ENCODE results near the gene TMEM145.

TMEM145 gene

DNA sequence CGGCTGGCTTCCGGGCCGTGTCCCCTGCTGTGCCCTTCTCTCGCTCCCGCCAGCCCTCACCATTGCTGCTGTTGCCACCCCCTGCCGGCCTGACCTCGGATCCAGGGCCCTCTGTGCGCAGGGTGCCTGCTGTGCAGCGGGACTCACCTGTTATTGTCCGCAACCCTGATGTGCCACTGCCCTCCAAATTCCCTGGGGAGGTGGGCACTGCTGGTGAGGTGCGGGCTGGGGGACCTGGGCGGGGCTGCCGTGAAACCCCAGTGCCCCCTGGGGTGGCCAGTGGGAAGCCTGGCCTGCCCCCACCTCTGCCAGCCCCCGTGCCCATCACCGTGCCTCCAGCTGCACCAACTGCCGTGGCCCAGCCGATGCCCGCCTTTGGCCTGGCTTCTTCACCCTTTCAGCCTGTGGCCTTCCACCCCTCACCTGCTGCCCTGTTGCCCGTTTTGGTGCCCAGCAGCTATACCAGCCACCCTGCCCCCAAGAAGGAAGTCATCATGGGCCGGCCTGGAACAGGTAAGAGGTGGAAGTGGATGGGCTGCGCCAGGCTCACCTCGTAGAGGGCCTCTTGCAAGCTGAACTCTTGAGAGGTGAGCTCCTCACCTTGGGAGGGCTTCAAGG lies 38.9 kb upstream of the TMEM145 start:
- no peak for DNase-seq (ENCODE audit: low read depth)
- TF ChIP-seq, protein P1, sequence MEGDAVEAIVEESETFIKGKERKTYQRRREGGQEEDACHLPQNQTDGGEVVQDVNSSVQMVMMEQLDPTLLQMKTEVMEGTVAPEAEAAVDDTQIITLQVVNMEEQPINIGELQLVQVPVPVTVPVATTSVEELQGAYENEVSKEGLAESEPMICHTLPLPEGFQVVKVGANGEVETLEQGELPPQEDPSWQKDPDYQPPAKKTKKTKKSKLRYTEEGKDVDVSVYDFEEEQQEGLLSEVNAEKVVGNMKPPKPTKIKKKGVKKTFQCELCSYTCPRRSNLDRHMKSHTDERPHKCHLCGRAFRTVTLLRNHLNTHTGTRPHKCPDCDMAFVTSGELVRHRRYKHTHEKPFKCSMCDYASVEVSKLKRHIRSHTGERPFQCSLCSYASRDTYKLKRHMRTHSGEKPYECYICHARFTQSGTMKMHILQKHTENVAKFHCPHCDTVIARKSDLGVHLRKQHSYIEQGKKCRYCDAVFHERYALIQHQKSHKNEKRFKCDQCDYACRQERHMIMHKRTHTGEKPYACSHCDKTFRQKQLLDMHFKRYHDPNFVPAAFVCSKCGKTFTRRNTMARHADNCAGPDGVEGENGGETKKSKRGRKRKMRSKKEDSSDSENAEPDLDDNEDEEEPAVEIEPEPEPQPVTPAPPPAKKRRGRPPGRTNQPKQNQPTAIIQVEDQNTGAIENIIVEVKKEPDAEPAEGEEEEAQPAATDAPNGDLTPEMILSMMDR (conservative IDR thresholded peaks at IDR 0.05; ENCODE audit: control insufficient read depth, insufficient read depth, low read depth, low read length), result no peak
- H3K4me3 ChIP-seq (ENCODE audit: control insufficient read depth, low read depth, low read length), result no peak overlapping the region

DNA sequence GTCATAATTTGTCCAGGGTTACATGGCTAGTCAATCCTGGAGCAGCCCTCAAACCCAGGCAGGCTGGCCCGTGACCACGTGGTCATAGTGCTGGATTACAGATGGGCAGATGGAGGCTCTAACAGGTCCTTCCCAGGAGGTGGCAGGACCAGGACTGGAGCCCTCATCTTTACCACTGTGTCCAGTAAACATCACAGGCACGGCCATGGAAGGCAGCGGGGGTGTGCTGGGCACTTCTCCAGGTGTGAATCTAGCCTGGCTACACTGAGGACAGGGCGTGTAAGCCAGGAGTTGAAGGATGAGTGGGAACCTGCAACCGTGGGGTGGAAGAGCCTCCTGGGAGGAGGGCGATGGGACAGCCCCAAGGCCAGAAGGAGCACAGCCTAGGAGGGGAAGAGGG lies 38.0 kb upstream of the TMEM145 start:
- no peak for DNase-seq (ENCODE audit: low read depth)
- H3K4me3 ChIP-seq (ENCODE audit: control insufficient read depth, low read depth, low read length), result no peak overlapping the region
- TF ChIP-seq, protein P1 (conservative IDR thresholded peaks at IDR 0.05; ENCODE audit: control insufficient read depth, insufficient read depth, low read depth, low read length), result no peak

DNA sequence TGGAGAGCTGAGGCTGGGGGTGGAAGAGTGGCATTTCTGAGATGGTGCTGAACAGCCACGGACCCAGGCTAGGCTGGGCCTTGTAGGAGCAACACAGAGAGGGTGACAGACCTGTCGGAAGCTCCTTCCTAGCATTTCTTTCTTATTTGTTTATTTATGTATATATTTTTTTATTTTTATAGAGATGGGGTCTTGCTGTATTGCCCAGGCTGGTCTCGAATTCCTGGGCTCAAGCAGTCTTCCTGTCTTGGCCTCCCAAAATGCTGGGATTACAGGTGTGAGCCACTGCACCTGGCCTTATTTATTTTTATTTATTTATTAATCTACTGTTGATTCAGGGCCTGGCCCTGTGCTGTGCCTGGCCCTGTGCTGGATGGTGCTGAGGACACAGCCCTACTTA lies 37.6 kb upstream of the TMEM145 start:
- DNase-seq (ENCODE audit: low read depth), result no peak
- TF ChIP-seq, protein P1 (conservative IDR thresholded peaks at IDR 0.05; ENCODE audit: control insufficient read depth, insufficient read depth, low read depth, low read length), result no peak
- no peak overlapping the region for H3K4me3 ChIP-seq (ENCODE audit: control insufficient read depth, low read depth, low read length)

DNA sequence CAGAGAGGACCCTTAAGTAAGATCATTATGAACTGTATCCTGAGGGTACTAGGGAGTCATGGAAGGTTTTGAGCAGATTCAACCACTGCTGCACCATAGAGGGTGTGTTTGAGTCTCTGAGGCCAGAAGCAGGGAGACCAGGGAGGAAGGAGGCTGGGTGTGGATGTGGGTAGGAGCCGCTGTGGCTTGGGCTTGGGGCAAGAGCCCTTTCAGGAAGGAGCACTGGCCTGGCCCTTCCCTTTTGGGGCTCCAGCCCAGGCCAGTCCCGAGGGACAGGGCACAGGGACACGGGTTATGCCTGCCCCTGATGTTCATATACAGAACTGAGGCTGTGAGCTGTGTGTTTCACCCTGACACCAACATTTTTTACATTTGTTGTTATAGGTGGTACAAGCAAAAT lies 36.8 kb upstream of the TMEM145 start:
- no peak overlapping the region for H3K4me3 ChIP-seq (ENCODE audit: control insufficient read depth, low read depth, low read length)
- TF ChIP-seq, protein P1 (conservative IDR thresholded peaks at IDR 0.05; ENCODE audit: control insufficient read depth, insufficient read depth, low read depth, low read length), result no peak
- DNase-seq (ENCODE audit: low read depth), result no peak

DNA sequence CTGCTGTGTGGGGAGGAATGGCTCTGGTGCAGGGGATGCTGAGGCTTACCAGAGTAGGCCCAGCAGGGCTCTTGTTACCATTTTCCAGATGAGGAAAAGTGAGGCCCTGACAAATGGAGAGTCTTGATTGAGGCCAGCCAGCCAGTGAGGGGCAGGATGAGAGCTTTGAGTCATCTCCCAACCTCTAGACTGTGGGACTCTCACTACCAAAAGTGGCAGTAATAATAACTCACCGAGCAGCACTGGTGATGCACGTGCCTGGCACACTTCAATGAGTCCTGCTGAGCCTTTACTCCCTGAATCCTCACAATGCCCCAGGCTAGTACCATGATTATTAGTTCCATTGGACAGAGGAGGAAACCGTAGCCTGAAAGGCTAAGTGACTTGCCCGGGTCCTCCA lies 36.3 kb upstream of the TMEM145 start:
- DNase-seq (ENCODE audit: low read depth), result peak; percentile 38
- H3K4me3 ChIP-seq (ENCODE audit: control insufficient read depth, low read depth, low read length), result no peak overlapping the region
- TF ChIP-seq, protein P1 (conservative IDR thresholded peaks at IDR 0.05; ENCODE audit: control insufficient read depth, insufficient read depth, low read depth, low read length), result no peak

DNA sequence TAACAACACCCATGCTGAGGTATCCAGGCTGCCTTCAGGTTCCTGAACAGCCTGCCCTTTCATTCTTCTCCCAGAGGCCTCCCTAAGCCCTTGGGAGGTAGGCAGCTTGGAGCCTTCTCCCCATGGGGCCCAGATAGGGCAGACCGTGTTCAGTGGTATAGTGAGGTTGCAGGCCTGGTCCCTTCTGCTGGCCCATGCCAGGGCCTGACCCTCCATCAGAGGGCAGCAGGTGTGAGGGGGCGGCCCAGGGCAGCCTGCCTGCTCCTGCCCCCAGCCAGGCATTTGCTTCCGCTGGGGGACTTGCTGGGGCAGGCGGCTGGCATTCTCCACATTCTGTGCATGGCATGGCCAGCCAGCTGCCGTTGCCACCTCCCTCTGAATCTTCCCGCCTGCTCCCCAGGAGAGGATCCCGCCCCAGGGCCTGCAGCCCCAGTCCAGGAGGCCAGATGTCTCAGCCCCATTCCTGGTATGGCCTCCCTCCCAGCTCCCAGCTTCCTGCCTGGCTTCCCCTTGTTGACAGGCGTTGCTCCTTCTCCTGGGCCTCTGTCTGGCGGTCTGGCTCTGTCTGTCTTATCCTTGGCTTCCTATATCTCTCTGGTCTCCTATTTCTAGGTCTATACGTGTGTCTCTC lies 35.2 kb upstream of the TMEM145 start:
- TF ChIP-seq, protein P1 (conservative IDR thresholded peaks at IDR 0.05; ENCODE audit: control insufficient read depth, insufficient read depth, low read depth, low read length), result no peak
- DNase-seq (ENCODE audit: low read depth), result no peak
- H3K4me3 ChIP-seq (ENCODE audit: control insufficient read depth, low read depth, low read length), result no peak overlapping the region

Data from fibroblast of mammary gland (primary cell).